Measurements from ENCODE around the gene ST6GALNAC5. TPM values are rescaled to one million over a fixed set of nuclear protein-coding genes. Genes with fewer than 3 reads are reported as not detected.

The ST6GALNAC5 gene
- total and polyA plus RNA-seq, 10 of the 15 experiments (the other 5 are each of a cell fraction or from before 2014, with no cell fraction given): under 0.01 to 1.8 (median 0.07) TPM; not detected in 6

GRCh38 chr1:76993036-76993435 lies 125.8 kb downstream of the ST6GALNAC5 start:
- FAIRE-seq: no peak
- ChIA-PET POLR2A (no interaction called here), SMC1A (ENCODE audit: uncharacterized antibody, unreplicated experiment) (interaction anchor here (0.8 to 5.5 kb wide), 4 partner anchors 14 to 57 kb away, joined by 3 to 25 read pairs (median 6); no protein-coding TSS in a partner anchor), CTCF (interaction anchor here (0.7 to 2.3 kb wide), 4 partner anchors 15 to 1452 kb away, joined by 3 to 6 read pairs (median 3); no protein-coding TSS in a partner anchor), RAD21 (ENCODE audit: unreplicated experiment) (no interaction called here)
- Histone ChIP-seq H3K27ac (ENCODE audit: control insufficient read depth, insufficient read depth) (no peak overlapping the region), H3K79me2 (ENCODE audit: control insufficient read depth, insufficient read depth, low read length) (no peaks in the 10 kb centered on the region), H2AFZ (ENCODE audit: control insufficient read depth, low read depth, low read length) (no peak overlapping the region), H3K4me3 (no peak overlapping the region), H4K20me1 (ENCODE audit: control insufficient read depth, insufficient read depth) (no peaks in the 10 kb centered on the region), H3K9ac (ENCODE audit: control insufficient read depth, insufficient read depth, low read length) (no peak overlapping the region), H3K4me1 (ENCODE audit: control insufficient read depth, insufficient read depth, low read length) (no peaks in the 10 kb centered on the region), H3K4me2 (ENCODE audit: control insufficient read depth, insufficient read depth) (no peak overlapping the region), H3K27me3 (replicated peaks in 1 of 2; ENCODE audit: control insufficient read depth in 2 of 2, insufficient read depth in 2 of 2, low read length in 1 of 2) (no peaks in the 10 kb centered on the region), H3K36me3 (ENCODE audit: control insufficient read depth in 2 of 2, insufficient read depth in 2 of 2, low read length in 1 of 2) (no peaks in the 10 kb centered on the region), H3K9me3 (replicated peaks; ENCODE audit: control insufficient read depth, insufficient read depth, low read length) (no peaks in the 10 kb centered on the region)
- intact Hi-C loops (cut with micrococcal nuclease; ENCODE audit: unreplicated experiment) (no loop called here), in situ Hi-C loops (cut with MboI) (no loop called here)
- no TSS peak for BruUV-seq (replicated peaks)
- no peak for DNase-seq (ENCODE audit: low read depth, low spot score)
- whole genome bisulfite sequencing (ENCODE audit: insufficient coverage, insufficient replicate concordance, low lambda C conversion rate, missing lambda C conversion rate): 44% methylated on average over 1 of the region's 1 CpG
- TF ChIP-seq RFX5 (IDR thresholded peaks at IDR 0.05; ENCODE audit: low read depth, low read length) (no peak), MTA3 (IDR thresholded peaks at IDR 0.05; ENCODE audit: borderline replicate concordance, low read length) (no peak), CUX1 (IDR thresholded peaks at IDR 0.05; ENCODE audit: insufficient replicate concordance, low read depth, low read length) (no peak), TBL1XR1 (IDR thresholded peaks at IDR 0.05; ENCODE audit: low read depth, low read length) (no peak)
- no peak for ATAC-seq
